ENCODE measurements around the gene RSBN1L.
A peak's percentile ranks its signal among the peaks of the same experiment; 100 is the strongest.

Gene RSBN1L

GRCh38 chr7:77734659-77735421, 38.6 kb downstream of the RSBN1L start:
- DNase-seq, result no peak

- DNase-seq, result no peak
Measured at GRCh38 chr7:77735457-77735856, 39.2 kb downstream of the RSBN1L start.

GRCh38 chr7:77736991-77737390, 40.7 kb downstream of the RSBN1L start:
- DNase-seq, result no peak

- no peak for DNase-seq
Measured at GRCh38 chr7:77738382-77738781, 42.1 kb downstream of the RSBN1L start.

GRCh38 chr7:77738871-77739270, 42.6 kb downstream of the RSBN1L start:
- no peak for DNase-seq

- no peak for DNase-seq
Measured at GRCh38 chr7:77740257-77740656, 44.0 kb downstream of the RSBN1L start.

- DNase-seq, result no peak
Measured at GRCh38 chr7:77743518-77743917, 47.3 kb downstream of the RSBN1L start.

GRCh38 chr7:77745746-77746145, 49.5 kb downstream of the RSBN1L start:
- no peak for DNase-seq

GRCh38 chr7:77746164-77746823, 50.0 kb downstream of the RSBN1L start:
- DNase-seq, result no peak

- no peak for DNase-seq
Measured at GRCh38 chr7:77746824-77747165, 50.5 kb downstream of the RSBN1L start.

GRCh38 chr7:77747178-77747577, 50.9 kb downstream of the RSBN1L start:
- DNase-seq, result no peak

- no peak for DNase-seq
Measured at GRCh38 chr7:77747718-77748117, 51.5 kb downstream of the RSBN1L start.

GRCh38 chr7:77752016-77752415, 55.8 kb downstream of the RSBN1L start:
- peak; percentile 85 for DNase-seq

GRCh38 chr7:77753173-77753572, 56.9 kb downstream of the RSBN1L start:
- no peak for DNase-seq

- no peak for DNase-seq
Measured at GRCh38 chr7:77757589-77757988, 61.3 kb downstream of the RSBN1L start.

- peak; percentile 88 for DNase-seq
Measured at GRCh38 chr7:77759294-77759889, 63.1 kb downstream of the RSBN1L start.

- DNase-seq, result no peak
Measured at GRCh38 chr7:77760809-77761453, 64.7 kb downstream of the RSBN1L start.

- DNase-seq, result no peak
Measured at GRCh38 chr7:77765481-77765880, 69.2 kb downstream of the RSBN1L start.

GRCh38 chr7:77765906-77766800, 69.9 kb downstream of the RSBN1L start:
- no peak for DNase-seq

GRCh38 chr7:77766801-77767605, 70.7 kb downstream of the RSBN1L start:
- DNase-seq, result no peak

GRCh38 chr7:77770316-77770715, 74.1 kb downstream of the RSBN1L start:
- no peak for DNase-seq

GRCh38 chr7:77771901-77772300, 75.6 kb downstream of the RSBN1L start:
- DNase-seq, result no peak
